AG04450 (cell line): ENCODE results near the gene RGS7. TPM values are rescaled to one million over a fixed set of nuclear protein-coding genes. Genes with fewer than 3 reads are reported as not detected.
"Not testable (repeated sequence)": the region's sequence is repeated elsewhere in the genome, so short reads cannot be mapped to it uniquely, and the experiment has no call there.

Experiments
- CTCF ChIA-PET: fragments of 300-600, 350-600 bp; formaldehyde crosslinking; extraction: SDS; loops from one replicate; lab custom pipeline; 2022; ENCODE audit warnings: antibody characterized with exemption, inconsistent platforms; lab: Charles Lee
- POLR2A ChIA-PET: fragments of 350-600 bp; formaldehyde crosslinking; extraction: SDS; loops from one replicate; lab custom pipeline; 2021; ENCODE audit warnings: antibody characterized with exemption, inconsistent platforms; lab: Yijun Ruan, JAX
- DNase-seq: peaks from one replicate; pipeline ENCODE4 v3.0.0-alpha.2; 2011; ENCODE audit warnings: low read depth, low spot score
- H3K27ac ChIP-seq: one replicate; pipeline ENCODE4 v1.5.1; 2012; ENCODE audit warnings: low read depth, low read length, control low read depth
- H3K27me3 ChIP-seq: one replicate; pipeline ENCODE4 v1.6.0; 2012; ENCODE audit warnings: low read length; ENCODE audit not compliant: control insufficient read depth, insufficient read depth
- H3K4me3 ChIP-seq: 2 replicates; pipeline ENCODE4 v1.5.1; 2011; ENCODE audit warnings: mild to moderate bottlenecking, low read depth, low read length, control low read depth
- H3K9me3 ChIP-seq: 2 replicates; pipeline ENCODE4 v1.5.1; 2012; ENCODE audit warnings: low read length; ENCODE audit not compliant: control insufficient read depth, insufficient read depth
- CTCF ChIP-seq: IDR thresholded peaks from 2 replicates; pipeline ENCODE4 v1.5.1; 2011; ENCODE audit warnings: low read depth, low read length, control low read depth, inconsistent platforms
- polyA plus RNA-seq: library from polyadenylated mRNA; depleted of rRNA; stranded (reverse); fragments of >200 nt; gene quantifications from 2 replicates; pipeline ENCODE4 v1.2.3, GENCODE V29; 2011

RGS7 gene
- polyA plus RNA-seq, 1 experiment: 0.29 TPM

- Histone ChIP-seq H3K27me3 (no peaks in the 10 kb centered on the region), H3K4me3 (no peak overlapping the region), H3K9me3 (peaks cover 23% of the 10 kb centered on the region), H3K27ac (no peak overlapping the region)
- ChIA-PET POLR2A (no interaction called here), CTCF (interaction anchor here (0.6 kb wide), 1 partner anchor 187 kb away, joined by 3 read pairs; no protein-coding TSS in a partner anchor)
- DNase-seq: no peak
- TF ChIP-seq CTCF: no peak
These were observed 199.6 kb downstream of the RGS7 start for GRCh38 chr1:241157435-241157834.

- CTCF ChIA-PET: no interaction called here
- no peak for DNase-seq
- POLR2A ChIA-PET: no interaction called here
- Histone ChIP-seq H3K9me3 (peaks cover 14% of the 10 kb centered on the region; the same call in 1 of the 2 replicates), H3K27ac (no peak overlapping the region), H3K27me3 (no peaks in the 10 kb centered on the region), H3K4me3 (no peak overlapping the region)
- TF ChIP-seq CTCF: no peak
These were observed 200.6 kb downstream of the RGS7 start for GRCh38 chr1:241156231-241156965.

- Histone ChIP-seq H3K27ac (no peak overlapping the region), H3K9me3 (peaks cover 14% of the 10 kb centered on the region), H3K4me3 (no peak overlapping the region), H3K27me3 (no peaks in the 10 kb centered on the region)
- CTCF ChIA-PET: no interaction called here
- DNase-seq: no peak
- TF ChIP-seq CTCF: no peak
- POLR2A ChIA-PET: no interaction called here
These were observed 211.1 kb downstream of the RGS7 start for GRCh38 chr1:241145881-241146280.

DNA sequence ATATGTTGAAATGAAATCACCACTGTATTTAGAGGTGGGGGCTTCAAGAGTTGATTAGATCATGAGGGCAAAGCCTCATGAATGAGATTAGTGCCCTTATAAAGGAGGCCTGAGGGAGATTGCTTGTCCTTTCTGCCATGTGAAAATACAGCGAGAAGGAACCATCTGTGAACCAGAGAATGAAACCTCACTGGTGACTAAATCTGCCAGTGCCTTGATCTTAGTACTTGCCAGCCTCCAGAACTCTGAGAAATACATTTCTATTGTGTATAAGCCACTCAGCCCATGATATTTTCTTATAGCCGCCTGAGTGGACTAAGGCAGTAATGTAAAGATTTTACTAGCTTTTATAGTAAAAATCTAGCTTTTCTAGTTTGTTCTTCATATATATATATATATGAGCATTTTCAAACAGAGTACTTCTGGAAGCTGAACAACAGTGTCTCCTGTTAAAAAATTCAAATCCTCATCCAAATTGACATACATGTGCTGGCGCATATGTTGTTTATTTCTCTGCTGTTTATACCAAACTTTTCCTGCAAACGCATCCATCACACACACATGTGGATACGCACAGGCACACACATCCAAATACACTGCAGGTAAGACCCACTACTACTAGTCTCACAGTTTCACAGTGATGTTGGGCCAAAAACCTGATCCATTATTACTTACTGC is 213.1 kb downstream of the RGS7 start:
- H3K27me3 ChIP-seq: no peaks in the 10 kb centered on the region
- POLR2A ChIA-PET: no interaction called here
- TF ChIP-seq CTCF: no peak
- DNase-seq: no peak
- CTCF ChIA-PET: no interaction called here
- no peak overlapping the region for H3K4me3 ChIP-seq
- H3K9me3 ChIP-seq: peaks cover 10% of the 10 kb centered on the region
- H3K27ac ChIP-seq: no peak overlapping the region

- DNase-seq: no peak
- POLR2A ChIA-PET: no interaction called here
- Histone ChIP-seq H3K27ac (no peak overlapping the region), H3K4me3 (no peak overlapping the region), H3K27me3 (no peaks in the 10 kb centered on the region), H3K9me3 (peaks cover 10% of the 10 kb centered on the region)
- CTCF ChIA-PET: no interaction called here
- no peak for TF ChIP-seq CTCF
These were observed 214.5 kb downstream of the RGS7 start for GRCh38 chr1:241142493-241142892.

DNA sequence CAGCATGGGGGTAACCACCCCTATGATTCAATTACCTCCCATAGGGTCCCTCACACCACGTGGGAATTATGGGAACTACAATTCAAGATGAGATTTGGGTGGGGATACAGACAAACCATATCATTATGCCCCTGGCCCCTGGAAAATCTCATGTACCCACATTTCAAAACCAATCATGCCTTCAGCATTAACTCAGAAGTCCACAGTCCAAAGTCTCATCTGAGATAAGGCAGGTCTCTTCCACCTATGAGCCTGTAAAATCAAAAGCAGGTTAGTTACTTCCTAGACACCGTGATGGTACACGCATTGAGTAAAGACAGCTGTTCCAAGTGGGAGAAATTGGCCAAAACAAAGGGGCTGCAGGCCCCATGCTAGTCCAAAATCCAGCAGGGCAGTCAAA is 215.4 kb downstream of the RGS7 start:
- H3K4me3 ChIP-seq, CTCF ChIA-PET, DNase-seq, POLR2A ChIA-PET, H3K27me3 ChIP-seq, H3K27ac ChIP-seq: not testable (repeated sequence)
- peaks cover 10% of the 10 kb centered on the region for H3K9me3 ChIP-seq
